H9 (cell line): Measurements from ENCODE around the gene MAPT. TPM values are rescaled to one million over a fixed set of nuclear protein-coding genes. Genes with fewer than 3 reads are reported as not detected.

Experiments
- DNase-seq: peaks from one replicate; pipeline ENCODE4 v3.0.0-alpha.2; 2017
- H2AFZ ChIP-seq: one replicate; pipeline ENCODE4 v1.6.1; 2013; ENCODE audit warnings: mild to moderate bottlenecking, low read length, control low read depth, moderate library complexity
- H2AK5ac ChIP-seq: 2 replicates; pipeline ENCODE4 v1.6.1; 2013; ENCODE audit warnings: low read length, control low read depth, mixed read lengths; ENCODE audit not compliant: insufficient read length
- H2BK120ac ChIP-seq: one replicate; pipeline ENCODE4 v1.6.1; 2013; ENCODE audit warnings: low read depth, mild to moderate bottlenecking, low read length, control low read depth, inconsistent platforms; ENCODE audit not compliant: poor library complexity, severe bottlenecking
- H2BK12ac ChIP-seq: 2 replicates; pipeline ENCODE4 v1.6.1; 2013; ENCODE audit warnings: low read length, control low read depth, mixed read lengths, low read depth; ENCODE audit not compliant: insufficient read length
- H2BK15ac ChIP-seq: 2 replicates; pipeline ENCODE4 v1.6.1; 2013; ENCODE audit warnings: low read depth, low read length, control low read depth
- H2BK20ac ChIP-seq: one replicate; pipeline ENCODE4 v1.6.1; 2013; ENCODE audit warnings: low read depth, mild to moderate bottlenecking, low read length, control low read depth, inconsistent platforms; ENCODE audit not compliant: poor library complexity, severe bottlenecking
- H2BK5ac ChIP-seq: 2 replicates; pipeline ENCODE4 v1.6.1; 2013; ENCODE audit warnings: low read length, control low read depth, mixed read lengths; ENCODE audit not compliant: insufficient read length
- H3K14ac ChIP-seq: 2 replicates; pipeline ENCODE4 v1.6.1; 2013; ENCODE audit warnings: low read length, control low read depth; ENCODE audit not compliant: insufficient read depth
- H3K18ac ChIP-seq: 2 replicates; pipeline ENCODE4 v1.6.1; 2013; ENCODE audit warnings: low read depth, mild to moderate bottlenecking, mixed read lengths, low read length, control low read depth; ENCODE audit not compliant: insufficient read length
- H3K23ac ChIP-seq: 2 replicates; pipeline ENCODE4 v1.6.1; 2013; ENCODE audit warnings: low read length, control low read depth, mixed read lengths, low read depth; ENCODE audit not compliant: insufficient read length
- H3K23me2 ChIP-seq: 2 replicates; pipeline ENCODE4 v1.6.1; 2013; ENCODE audit warnings: low read depth, mild to moderate bottlenecking, mixed read lengths, low read length, control low read depth; ENCODE audit not compliant: insufficient read length, poor library complexity, severe bottlenecking
- H3K27ac ChIP-seq: 2 replicates; pipeline ENCODE4 v1.5.1; 2013; ENCODE audit warnings: low read length, control low read depth, mixed read lengths, low read depth; ENCODE audit not compliant: insufficient read length
- H3K27me3 ChIP-seq: 2 replicates; pipeline ENCODE4 v1.6.1; 2013; ENCODE audit warnings: low read length, control low read depth, inconsistent platforms; ENCODE audit not compliant: insufficient read depth
- H3K4ac ChIP-seq: 2 replicates; pipeline ENCODE4 v1.6.1; 2013; ENCODE audit warnings: low read depth, mild to moderate bottlenecking, control low read depth, inconsistent platforms, low read length, moderate library complexity
- H3K4me1 ChIP-seq: 2 replicates; pipeline ENCODE4 v1.6.1; 2013; ENCODE audit warnings: low read length, control low read depth, inconsistent platforms; ENCODE audit not compliant: insufficient read depth
- H3K4me2 ChIP-seq: 2 replicates; pipeline ENCODE4 v1.6.1; 2013; ENCODE audit warnings: low read length, control low read depth, mixed read lengths; ENCODE audit not compliant: insufficient read length, insufficient read depth
- H3K56ac ChIP-seq: 2 replicates; pipeline ENCODE4 v1.6.1; 2013; ENCODE audit warnings: low read depth, mild to moderate bottlenecking, mixed read lengths, low read length, control low read depth; ENCODE audit not compliant: insufficient read length
- H3K79me1 ChIP-seq: 2 replicates; pipeline ENCODE4 v1.6.1; 2013; ENCODE audit warnings: low read depth, mild to moderate bottlenecking, moderate library complexity, low read length, control low read depth, inconsistent platforms; ENCODE audit not compliant: insufficient read depth, poor library complexity, severe bottlenecking
- H3K79me2 ChIP-seq: 2 replicates; pipeline ENCODE4 v1.6.1; 2013; ENCODE audit warnings: low read length, control low read depth, inconsistent platforms; ENCODE audit not compliant: insufficient read depth
- H3K9ac ChIP-seq: 2 replicates; pipeline ENCODE4 v1.6.1; 2013; ENCODE audit warnings: low read length, control low read depth, mixed read lengths; ENCODE audit not compliant: insufficient read length; ENCODE audit errors: extremely low read depth
- H3K9me3 ChIP-seq: one replicate; pipeline ENCODE4 v1.6.1; 2013; ENCODE audit warnings: low read depth, low read length, inconsistent platforms; ENCODE audit not compliant: control insufficient read depth
- H3T11ph ChIP-seq: one replicate; pipeline ENCODE4 v1.6.1; 2013; ENCODE audit warnings: mild to moderate bottlenecking, low read length, control low read depth, inconsistent platforms
- H4K20me1 ChIP-seq: one replicate; pipeline ENCODE4 v1.6.1; 2013; ENCODE audit not compliant: control insufficient read depth, insufficient read length, insufficient read depth
- H4K5ac ChIP-seq: 2 replicates; pipeline ENCODE4 v1.6.1; 2013; ENCODE audit warnings: low read depth, mild to moderate bottlenecking, mixed read lengths, low read length, control low read depth; ENCODE audit not compliant: insufficient read length
- H4K8ac ChIP-seq: replicated peaks from 2 replicates; pipeline ENCODE4 v1.6.1; 2013; ENCODE audit warnings: low read length, control low read depth, mixed read lengths, low read depth; ENCODE audit not compliant: insufficient read length
- H4K91ac ChIP-seq: 2 replicates; pipeline ENCODE4 v1.6.1; 2013; ENCODE audit warnings: low read depth, mild to moderate bottlenecking, moderate library complexity, mixed read lengths, low read length, control low read depth; ENCODE audit not compliant: insufficient read length
- H3K27ac Mint-ChIP-seq, 3 experiments: 2 replicates in 2 of 3; 3 replicates in 1 of 3; pipeline ENCODE4 v1.8.0; 2020 to 2021; ENCODE audit warnings: mixed read lengths in 3 of 3, mild to moderate bottlenecking in 1 of 3, moderate library complexity in 1 of 3
- H3K27me3 Mint-ChIP-seq: 2 replicates; pipeline ENCODE4 v1.8.0; 2021; ENCODE audit warnings: low read depth, mild to moderate bottlenecking, moderate library complexity, mixed read lengths
- H3K36me3 Mint-ChIP-seq, 3 experiments: 2 replicates in 2 of 3; 3 replicates in 1 of 3; pipeline ENCODE4 v1.8.0; 2020 to 2021; ENCODE audit warnings: low read depth in 3 of 3, mixed read lengths in 3 of 3; ENCODE audit not compliant: insufficient read depth in 1 of 3
- H3K4me1 Mint-ChIP-seq, 2 experiments: 2 replicates each; pipeline ENCODE4 v1.8.0; 2020; ENCODE audit warnings: mixed read lengths in 2 of 2
- H3K4me3 Mint-ChIP-seq, 2 experiments: 2 replicates in 1 of 2; 3 replicates in 1 of 2; pipeline ENCODE4 v1.8.0; 2020 to 2021; ENCODE audit warnings: mild to moderate bottlenecking in 2 of 2, mixed read lengths in 2 of 2, moderate library complexity in 1 of 2
- H3K9me3 Mint-ChIP-seq, 2 experiments: 2 replicates in 1 of 2; 3 replicates in 1 of 2; pipeline ENCODE4 v1.8.0; 2020; ENCODE audit warnings: mild to moderate bottlenecking in 2 of 2, mixed read lengths in 2 of 2, moderate library complexity in 1 of 2
- CTCF ChIP-seq: fragments of 200-600 bp; sonication (generic); conservative IDR thresholded peaks from 3 replicates; pipeline ENCODE4 v1.8.0; 2021; ENCODE audit warnings: antibody characterized with exemption, mild to moderate bottlenecking
- WGBS: extraction: QIAGEN DNeasy Blood & Tissue Kit; methylation state at CpG from one replicate; pipeline ENCODE4 v1.1.7; 2013; ENCODE audit warnings: missing lambda C conversion rate, low lambda C conversion rate, mixed read lengths; ENCODE audit not compliant: insufficient read length; ENCODE audit errors: extremely low coverage; 5-methylcytosine and 5-hydroxymethylcytosine counted together
- total RNA-seq: library from RNA; stranded (reverse); gene quantifications from 2 replicates; pipeline ENCODE4 v1.2.1, GENCODE V29; 2021

MAPT gene
- total RNA-seq, 1 experiment from 2014 or later = 1.6 TPM

GRCh38 chr17:45941395-45941794 is 47.0 kb downstream of the MAPT start:
- no peak overlapping the region for H3T11ph ChIP-seq
- no peaks in the 10 kb centered on the region for H3K27me3 ChIP-seq
- no CpG with 5 or more reads among the region's 2 CpGs for WGBS
- 0 out of 5 replicates have a peak overlapping the region, but pooled peaks of 1 of the 2 experiments have one; percentile 35 for H3K4me3 Mint-ChIP-seq
- DNase-seq = no peak
- peaks cover 28 to 40% of the 10 kb centered on the region in 2 experiments for H3K4me1 Mint-ChIP-seq
- H3K9me3 ChIP-seq = no peaks in the 10 kb centered on the region
- no peak overlapping the region for H2AFZ ChIP-seq
- no peak overlapping the region for H4K5ac ChIP-seq
- H2AK5ac ChIP-seq = no peak overlapping the region
- H3K79me2 ChIP-seq = no peaks in the 10 kb centered on the region
- no peak overlapping the region for H2BK120ac ChIP-seq
- no peak overlapping the region for H3K4me2 ChIP-seq
- H4K91ac ChIP-seq = no peak overlapping the region
- no peak overlapping the region for H3K9ac ChIP-seq
- H3K4me1 ChIP-seq = peaks cover 7% of the 10 kb centered on the region; the same call in 1 of the 2 replicates
- no peak overlapping the region for H2BK5ac ChIP-seq
- H3K14ac ChIP-seq = no peak overlapping the region
- no peak overlapping the region for H3K4ac ChIP-seq
- no peak for TF ChIP-seq CTCF
- H3K36me3 Mint-ChIP-seq = no peaks in the 10 kb centered on the region
- H2BK20ac ChIP-seq = no peak overlapping the region
- H3K79me1 ChIP-seq = no peaks in the 10 kb centered on the region
- no peaks in the 10 kb centered on the region for H3K23me2 ChIP-seq
- H3K27ac ChIP-seq = no peak overlapping the region
- no peaks in the 10 kb centered on the region for H4K20me1 ChIP-seq
- H4K8ac ChIP-seq = no peak overlapping the region
- H3K27me3 Mint-ChIP-seq = peaks cover 16% of the 10 kb centered on the region
- H2BK15ac ChIP-seq = no peak overlapping the region
- H3K9me3 Mint-ChIP-seq = no peaks in the 10 kb centered on the region
- H3K56ac ChIP-seq = no peak overlapping the region
- H2BK12ac ChIP-seq = no peak overlapping the region
- no peak overlapping the region for H3K27ac Mint-ChIP-seq
- H3K18ac ChIP-seq = no peak overlapping the region
- H3K23ac ChIP-seq = no peak overlapping the region
